ENCODE data around the gene STRADA.

The STRADA gene

GRCh38 chr17:63682441-63682840 lies 59.2 kb downstream of the STRADA start:
- no peak for DNase-seq

GRCh38 chr17:63681530-63681929 lies 60.1 kb downstream of the STRADA start:
- no peak for DNase-seq

GRCh38 chr17:63680700-63681099 lies 60.9 kb downstream of the STRADA start:
- no peak for DNase-seq

GRCh38 chr17:63679214-63679613 lies 62.4 kb downstream of the STRADA start:
- no peak for DNase-seq

GRCh38 chr17:63676584-63676983 lies 65.0 kb downstream of the STRADA start:
- DNase-seq: no peak

GRCh38 chr17:63675607-63676546 lies 65.7 kb downstream of the STRADA start:
- no peak for DNase-seq

GRCh38 chr17:63675231-63675606 lies 66.4 kb downstream of the STRADA start:
- DNase-seq: no peak

- no peak for DNase-seq
Measured at GRCh38 chr17:63672856-63673255, 68.7 kb downstream of the STRADA start.

GRCh38 chr17:63665527-63666214 lies 75.9 kb downstream of the STRADA start:
- DNase-seq: no peak

- DNase-seq: no peak
Measured at GRCh38 chr17:63659850-63660249, 81.7 kb downstream of the STRADA start.

- no peak for DNase-seq
Measured at GRCh38 chr17:63658366-63658765, 83.2 kb downstream of the STRADA start.

- no peak for DNase-seq
Measured at GRCh38 chr17:63657786-63658185, 83.8 kb downstream of the STRADA start.

GRCh38 chr17:63653050-63653449 lies 88.5 kb downstream of the STRADA start:
- no peak for DNase-seq
